CD8-positive, alpha-beta memory T cell (primary cell): ENCODE measurements around the gene KIAA1671. TPM values are rescaled to one million over a fixed set of nuclear protein-coding genes. Genes with fewer than 3 reads are reported as not detected.

ENCODE experiments used
- CTCF ChIA-PET: fragments of 350-600 bp; sonication (Branson Sonifier 250); formaldehyde crosslinking; loops from one replicate; lab custom pipeline; 2021; ENCODE audit warnings: antibody characterized with exemption; lab: Charles Lee
- POLR2A ChIA-PET: fragments of 350-600 bp; sonication (Branson Sonifier 250); formaldehyde crosslinking; loops from one replicate; lab custom pipeline; 2021; ENCODE audit warnings: antibody characterized with exemption; lab: Charles Lee
- DNase-seq, 5 donors: peaks; one replicate each; pipeline versions ENCODE4 v3.0.0 to v3.0.0-alpha.2; 2020 to 2022; ENCODE audit warnings: mixed read lengths in 1 of 5
- H3K27ac ChIP-seq: one replicate; pipeline ENCODE4 v1.7.0; 2013; ENCODE audit warnings: low read depth, mild to moderate bottlenecking, low read length, moderate library complexity
- H3K27me3 ChIP-seq: 2 replicates; pipeline ENCODE4 v1.7.0; 2013; ENCODE audit warnings: low read length, mild to moderate bottlenecking; ENCODE audit not compliant: insufficient read depth, poor library complexity, severe bottlenecking
- H3K36me3 ChIP-seq: 2 replicates; pipeline ENCODE4 v1.7.0; 2013; ENCODE audit warnings: mild to moderate bottlenecking, low read length, moderate library complexity; ENCODE audit not compliant: insufficient read depth
- H3K4me1 ChIP-seq: 2 replicates; pipeline ENCODE4 v1.7.0; 2013; ENCODE audit warnings: mild to moderate bottlenecking, low read length, moderate library complexity; ENCODE audit not compliant: insufficient read depth
- H3K4me3 ChIP-seq: 2 replicates; pipeline ENCODE4 v1.7.0; 2013; ENCODE audit warnings: mild to moderate bottlenecking, low read length
- H3K9me3 ChIP-seq: 2 replicates; pipeline ENCODE4 v1.7.0; 2013; ENCODE audit warnings: mild to moderate bottlenecking, low read length
- H3K27ac Mint-ChIP-seq, 8 donors: one replicate each; pipeline ENCODE4 v1.8.0; 2020 to 2021; ENCODE audit warnings: mixed read lengths in 8 of 8, mild to moderate bottlenecking in 6 of 8, inconsistent platforms in 3 of 8, moderate library complexity in 3 of 8
- H3K27me3 Mint-ChIP-seq, 2 donors: one replicate each; pipeline ENCODE4 v1.8.0; 2020 to 2021; ENCODE audit warnings: mixed read lengths in 2 of 2, mild to moderate bottlenecking in 1 of 2, moderate library complexity in 1 of 2
- H3K36me3 Mint-ChIP-seq, 3 donors: one replicate each; pipeline ENCODE4 v1.8.0; 2020 to 2021; ENCODE audit warnings: mixed read lengths in 3 of 3, inconsistent platforms in 1 of 3, mild to moderate bottlenecking in 1 of 3
- H3K4me1 Mint-ChIP-seq, 3 donors: one replicate each; pipeline ENCODE4 v1.8.0; 2020 to 2021; ENCODE audit warnings: mixed read lengths in 3 of 3, inconsistent platforms in 1 of 3, mild to moderate bottlenecking in 1 of 3
- H3K4me3 Mint-ChIP-seq, 7 donors: one replicate each; pipeline ENCODE4 v1.8.0; 2020 to 2021; ENCODE audit warnings: mixed read lengths in 7 of 7, mild to moderate bottlenecking in 6 of 7, moderate library complexity in 4 of 7, inconsistent platforms in 2 of 7
- H3K9me3 Mint-ChIP-seq, 5 donors: one replicate each; pipeline ENCODE4 v1.8.0; 2020 to 2022; ENCODE audit warnings: mixed read lengths in 5 of 5, mild to moderate bottlenecking in 3 of 5, moderate library complexity in 2 of 5, inconsistent platforms in 1 of 5
- polyA plus RNA-seq: library from polyadenylated mRNA; unstranded; fragments of 300-500 nt; fragmentation: Illumina TruSeq; gene quantifications from one replicate; pipeline ENCODE4 v1.2.3, GENCODE V29; 2021
- total RNA-seq, 2 experiments: library from RNA; stranded (reverse); gene quantifications; one replicate each; pipeline ENCODE4 v1.2.3, GENCODE V29; 2021

The KIAA1671 gene
- total and polyA plus RNA-seq, 3 experiments from 2014 or later = 2.6 to 14.7 (median 13.8) TPM

- H3K27me3 ChIP-seq = no peaks in the 10 kb centered on the region
- Mint-ChIP-seq H3K9me3 (no peaks in the 10 kb centered on the region), H3K36me3 (peaks cover 0 to 1% (median 0%) of the 10 kb centered on the region in 3 donors), H3K27ac (peak overlapping the region in 1 of 8 donors; percentile 51), H3K4me3 (no peak overlapping the region), H3K27me3 (peaks cover 3% of the 10 kb centered on the region in 2 donors), H3K4me1 (no peaks in the 10 kb centered on the region)
- ChIA-PET CTCF (no interaction called here), POLR2A (no interaction called here)
- no peaks in the 10 kb centered on the region for H3K36me3 ChIP-seq
- no peak overlapping the region for H3K4me3 ChIP-seq
- H3K4me1 ChIP-seq = no peaks in the 10 kb centered on the region
- no peak for DNase-seq
- H3K9me3 ChIP-seq = no peaks in the 10 kb centered on the region
- no peak overlapping the region for H3K27ac ChIP-seq
Observed at GRCh38 chr22:25207553-25208157, 255.1 kb downstream of the KIAA1671 start.

- ChIA-PET CTCF (no interaction called here), POLR2A (no interaction called here)
Observed at GRCh38 chr22:25208328-25208727, 255.8 kb downstream of the KIAA1671 start.

GRCh38 chr22:25208743-25209505 is 256.4 kb downstream of the KIAA1671 start:
- Mint-ChIP-seq H3K27me3 (peaks cover 4 to 12% of the 10 kb centered on the region in 2 donors), H3K36me3 (no peaks in the 10 kb centered on the region), H3K9me3 (peaks cover 0 to 6% (median 0%) of the 10 kb centered on the region in 5 donors), H3K4me1 (no peaks in the 10 kb centered on the region), H3K27ac (no peak overlapping the region), H3K4me3 (no peak overlapping the region)
- no peaks in the 10 kb centered on the region for H3K36me3 ChIP-seq
- H3K27ac ChIP-seq = no peak overlapping the region
- ChIA-PET POLR2A (no interaction called here), CTCF (no interaction called here)
- H3K9me3 ChIP-seq = no peaks in the 10 kb centered on the region
- H3K27me3 ChIP-seq = no peaks in the 10 kb centered on the region
- no peaks in the 10 kb centered on the region for H3K4me1 ChIP-seq
- no peak overlapping the region for H3K4me3 ChIP-seq
- no peak for DNase-seq

More at GRCh38 chr22:25208328-25208727, 255.8 kb downstream of the KIAA1671 start:
- H3K9me3 ChIP-seq = no peaks in the 10 kb centered on the region
- Mint-ChIP-seq H3K27me3 (peaks cover 3 to 6% of the 10 kb centered on the region in 2 donors), H3K4me1 (no peaks in the 10 kb centered on the region), H3K36me3 (peaks cover 0 to 1% (median 0%) of the 10 kb centered on the region in 3 donors), H3K27ac (no peak overlapping the region), H3K9me3 (peaks cover 0 to 1% (median 0%) of the 10 kb centered on the region in 5 donors), H3K4me3 (no peak overlapping the region)
- no peaks in the 10 kb centered on the region for H3K36me3 ChIP-seq
- no peaks in the 10 kb centered on the region for H3K27me3 ChIP-seq
- H3K27ac ChIP-seq = no peak overlapping the region
- H3K4me1 ChIP-seq = no peaks in the 10 kb centered on the region
- DNase-seq = no peak
- no peak overlapping the region for H3K4me3 ChIP-seq

- no peak overlapping the region for H3K4me3 Mint-ChIP-seq
- ChIA-PET CTCF (interaction anchor here (1.1 kb wide), 1 partner anchor 8 kb away, joined by 6 read pairs; no protein-coding TSS in a partner anchor), POLR2A (no interaction called here)
Observed at GRCh38 chr22:25210793-25211192, 258.3 kb downstream of the KIAA1671 start.

GRCh38 chr22:25212337-25212736 is 259.8 kb downstream of the KIAA1671 start:
- H3K4me1 ChIP-seq = no peaks in the 10 kb centered on the region
- H3K27ac ChIP-seq = no peak overlapping the region
- Mint-ChIP-seq H3K4me3 (no peak overlapping the region), H3K4me1 (no peaks in the 10 kb centered on the region), H3K27me3 (peaks cover 7 to 32% of the 10 kb centered on the region in 2 donors), H3K9me3 (peaks cover 0 to 6% (median 4%) of the 10 kb centered on the region in 5 donors), H3K27ac (no peak overlapping the region), H3K36me3 (no peaks in the 10 kb centered on the region)
- H3K36me3 ChIP-seq = no peaks in the 10 kb centered on the region
- ChIA-PET POLR2A (no interaction called here), CTCF (interaction anchor here (0.8 kb wide), 1 partner anchor 10 kb away, joined by 4 read pairs; no protein-coding TSS in a partner anchor)
- H3K27me3 ChIP-seq = no peaks in the 10 kb centered on the region
- no peak overlapping the region for H3K4me3 ChIP-seq
- no peaks in the 10 kb centered on the region for H3K9me3 ChIP-seq
- no peak for DNase-seq

More at GRCh38 chr22:25210793-25211192, 258.3 kb downstream of the KIAA1671 start:
- H3K27ac ChIP-seq = no peak overlapping the region
- Mint-ChIP-seq H3K9me3 (peaks cover 0 to 6% (median 4%) of the 10 kb centered on the region in 5 donors), H3K36me3 (no peaks in the 10 kb centered on the region), H3K27ac (no peak overlapping the region), H3K27me3 (peaks cover 6 to 22% of the 10 kb centered on the region in 2 donors), H3K4me1 (no peaks in the 10 kb centered on the region)
- no peak for DNase-seq
- no peaks in the 10 kb centered on the region for H3K9me3 ChIP-seq
- no peaks in the 10 kb centered on the region for H3K27me3 ChIP-seq
- H3K4me3 ChIP-seq = no peak overlapping the region
- H3K36me3 ChIP-seq = no peaks in the 10 kb centered on the region
- no peaks in the 10 kb centered on the region for H3K4me1 ChIP-seq

- CTCF ChIA-PET = no interaction called here
- no peak overlapping the region for H3K27ac ChIP-seq
- Mint-ChIP-seq H3K4me1 (no peaks in the 10 kb centered on the region), H3K27me3 (peaks cover 7 to 35% of the 10 kb centered on the region in 2 donors), H3K27ac (no peak overlapping the region), H3K9me3 (peaks cover 0 to 6% (median 4%) of the 10 kb centered on the region in 5 donors), H3K4me3 (no peak overlapping the region), H3K36me3 (no peaks in the 10 kb centered on the region)
- H3K4me3 ChIP-seq = no peak overlapping the region
- no peaks in the 10 kb centered on the region for H3K4me1 ChIP-seq
- H3K36me3 ChIP-seq = no peaks in the 10 kb centered on the region
- no peaks in the 10 kb centered on the region for H3K9me3 ChIP-seq
- no peak for DNase-seq
- no peaks in the 10 kb centered on the region for H3K27me3 ChIP-seq
- POLR2A ChIA-PET = no interaction called here
Observed at GRCh38 chr22:25213221-25213620, 260.7 kb downstream of the KIAA1671 start.

GRCh38 chr22:25216230-25216629 is 263.7 kb downstream of the KIAA1671 start:
- DNase-seq = no peak
- H3K9me3 ChIP-seq = no peaks in the 10 kb centered on the region
- no peaks in the 10 kb centered on the region for H3K4me1 ChIP-seq
- Mint-ChIP-seq H3K36me3 (no peaks in the 10 kb centered on the region), H3K4me1 (no peaks in the 10 kb centered on the region), H3K9me3 (peaks cover 0 to 6% (median 4%) of the 10 kb centered on the region in 5 donors), H3K27ac (no peak overlapping the region), H3K4me3 (no peak overlapping the region), H3K27me3 (peaks cover 6 to 35% of the 10 kb centered on the region in 2 donors)
- no peaks in the 10 kb centered on the region for H3K27me3 ChIP-seq
- H3K36me3 ChIP-seq = no peaks in the 10 kb centered on the region
- no peak overlapping the region for H3K27ac ChIP-seq
- CTCF ChIA-PET = interaction anchor here (1.4 kb wide), 1 partner anchor 13 kb away, joined by 3 read pairs; no protein-coding TSS in a partner anchor
- no peak overlapping the region for H3K4me3 ChIP-seq
- POLR2A ChIA-PET = no interaction called here

GRCh38 chr22:25219211-25219689 is 266.7 kb downstream of the KIAA1671 start, which contains the start of gene CRYBB2:
CRYBB2 (plus strand) TSS chr22:25219639; CDS start chr22:25221430, 1,791 bp downstream.
- Mint-ChIP-seq H3K9me3 (peaks cover 0 to 4% (median 2%) of the 10 kb centered on the region in 5 donors), H3K4me1 (no peaks in the 10 kb centered on the region), H3K27me3 (peaks cover 11 to 33% of the 10 kb centered on the region in 2 donors), H3K4me3 (no peak within 1 kb of the TSS), H3K36me3 (no peaks in the 10 kb centered on the region), H3K27ac (no peak within 1 kb of the TSS)
- H3K27ac ChIP-seq = no peak within 1 kb of the TSS
- no peaks in the 10 kb centered on the region for H3K27me3 ChIP-seq
- no peaks in the 10 kb centered on the region for H3K9me3 ChIP-seq
- ChIA-PET CTCF (no interaction called here), POLR2A (no interaction called here)
- no peaks in the 10 kb centered on the region for H3K36me3 ChIP-seq
- no peak within 1 kb of the TSS for H3K4me3 ChIP-seq
- no peaks in the 10 kb centered on the region for H3K4me1 ChIP-seq
- no peak for DNase-seq
